GM12874 (cell line): ENCODE results near the gene CHD6.

Source experiments
- CTCF ChIP-seq: IDR thresholded peaks from 2 replicates; pipeline ENCODE4 v1.5.1; 2011; ENCODE audit warnings: low read depth, mild to moderate bottlenecking, control low read depth, low read length, moderate library complexity; ENCODE audit not compliant: insufficient read depth

Gene CHD6

GRCh38 chr20:41469868-41470267 is 148.3 kb downstream of the CHD6 start:
- TF ChIP-seq CTCF = no peak

- no peak for TF ChIP-seq CTCF
Measured at GRCh38 chr20:41468994-41469600, 149.1 kb downstream of the CHD6 start.

GRCh38 chr20:41467690-41468089 is 150.5 kb downstream of the CHD6 start:
- TF ChIP-seq CTCF = no peak

- no peak for TF ChIP-seq CTCF
Measured at GRCh38 chr20:41467220-41467619, 151.0 kb downstream of the CHD6 start.

GRCh38 chr20:41463567-41463966 is 154.6 kb downstream of the CHD6 start:
- no peak for TF ChIP-seq CTCF

- TF ChIP-seq CTCF = no peak
Measured at GRCh38 chr20:41462372-41463161, 155.6 kb downstream of the CHD6 start.

GRCh38 chr20:41458761-41459160 is 159.4 kb downstream of the CHD6 start:
- no peak for TF ChIP-seq CTCF
